GM12878 (cell line): Measurements from ENCODE around the gene IL17RC.

Source experiments
- BACH1 ChIP-seq: fragments of 450-650 bp; IDR thresholded peaks from 2 replicates; pipeline ENCODE4 v1.6.1; 2017; ENCODE audit warnings: mild to moderate bottlenecking, borderline replicate concordance
- CHD2 ChIP-seq: IDR thresholded peaks from 2 replicates; pipeline ENCODE4 v1.6.1; 2011; ENCODE audit warnings: low read depth, low read length, improper control_type of control experiment, borderline replicate concordance
- ETV6 ChIP-seq, 2 experiments: fragments of 450-650 bp in 1 of 2; IDR thresholded peaks in 1 of 2; conservative IDR thresholded peaks in 1 of 2; 2 replicates each; pipeline ENCODE4 v1.6.1; 2014; ENCODE audit warnings: antibody characterized with exemption in 1 of 2, borderline replicate concordance in 1 of 2, low read depth in 1 of 2, mild to moderate bottlenecking in 1 of 2, moderate library complexity in 1 of 2
- HCFC1 ChIP-seq: fragments of 150-350 bp; IDR thresholded peaks from 2 replicates; pipeline ENCODE4 v1.6.1; 2014; ENCODE audit warnings: low read length
- JUND ChIP-seq: IDR thresholded peaks from 2 replicates; pipeline ENCODE4 v1.6.1; 2012; ENCODE audit warnings: low read depth, mild to moderate bottlenecking, low read length, improper control_type of control experiment, moderate library complexity
- NFXL1 ChIP-seq: fragments of 450-650 bp; IDR thresholded peaks from 2 replicates; pipeline ENCODE4 v1.6.1; 2017; ENCODE audit warnings: antibody characterized with exemption, mild to moderate bottlenecking, borderline replicate concordance
- POLR2AphosphoS5 ChIP-seq: IDR thresholded peaks from 2 replicates; pipeline ENCODE4 v1.6.1; 2011; ENCODE audit warnings: mild to moderate bottlenecking, low read length, inconsistent platforms
- RAD21 ChIP-seq: IDR thresholded peaks from 2 replicates; pipeline ENCODE4 v1.6.1; 2011; ENCODE audit warnings: mild to moderate bottlenecking, low read depth, low read length, moderate library complexity; ENCODE audit not compliant: insufficient read depth
- ZNF274 ChIP-seq: IDR thresholded peaks from one replicate; pipeline ENCODE4 v1.8.0; 2011; ENCODE audit not compliant: insufficient read length, insufficient read depth
- ZZZ3 ChIP-seq: IDR thresholded peaks from 2 replicates; pipeline ENCODE4 v1.6.1; 2011; ENCODE audit warnings: low read depth; ENCODE audit not compliant: control insufficient read depth, insufficient read length
- TF ChIP-seq, protein P1 (sequence below), 3 experiments: IDR thresholded peaks in 2 of 3; conservative IDR thresholded peaks in 1 of 3; 2 replicates each; pipeline ENCODE4 v1.5.1; 2011; ENCODE audit warnings: low read depth in 3 of 3, low read length in 3 of 3, mild to moderate bottlenecking in 3 of 3, control low read depth in 2 of 3, moderate library complexity in 2 of 3, inconsistent platforms in 1 of 3, mixed read lengths in 1 of 3; ENCODE audit not compliant: control insufficient read depth in 2 of 3, insufficient read depth in 1 of 3; ENCODE audit errors: extremely low read depth in 1 of 3

GRCh38 chr3:9948586-9948985 lies 31.7 kb downstream of the IL17RC start:
- TF ChIP-seq JUND: no peak
- TF ChIP-seq POLR2AphosphoS5: no peak
- no peak for TF ChIP-seq ZZZ3
- no peak for TF ChIP-seq BACH1
- TF ChIP-seq HCFC1: no peak
- TF ChIP-seq, protein P1, sequence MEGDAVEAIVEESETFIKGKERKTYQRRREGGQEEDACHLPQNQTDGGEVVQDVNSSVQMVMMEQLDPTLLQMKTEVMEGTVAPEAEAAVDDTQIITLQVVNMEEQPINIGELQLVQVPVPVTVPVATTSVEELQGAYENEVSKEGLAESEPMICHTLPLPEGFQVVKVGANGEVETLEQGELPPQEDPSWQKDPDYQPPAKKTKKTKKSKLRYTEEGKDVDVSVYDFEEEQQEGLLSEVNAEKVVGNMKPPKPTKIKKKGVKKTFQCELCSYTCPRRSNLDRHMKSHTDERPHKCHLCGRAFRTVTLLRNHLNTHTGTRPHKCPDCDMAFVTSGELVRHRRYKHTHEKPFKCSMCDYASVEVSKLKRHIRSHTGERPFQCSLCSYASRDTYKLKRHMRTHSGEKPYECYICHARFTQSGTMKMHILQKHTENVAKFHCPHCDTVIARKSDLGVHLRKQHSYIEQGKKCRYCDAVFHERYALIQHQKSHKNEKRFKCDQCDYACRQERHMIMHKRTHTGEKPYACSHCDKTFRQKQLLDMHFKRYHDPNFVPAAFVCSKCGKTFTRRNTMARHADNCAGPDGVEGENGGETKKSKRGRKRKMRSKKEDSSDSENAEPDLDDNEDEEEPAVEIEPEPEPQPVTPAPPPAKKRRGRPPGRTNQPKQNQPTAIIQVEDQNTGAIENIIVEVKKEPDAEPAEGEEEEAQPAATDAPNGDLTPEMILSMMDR (IDR thresholded peaks at IDR 0.05 in 2 of 3, conservative IDR thresholded peaks at IDR 0.05 in 1 of 3; ENCODE audit: control insufficient read depth in 2 of 3, extremely low read depth in 1 of 3, insufficient read depth in 1 of 3, low read depth in 3 of 3, low read length in 3 of 3): no peak
- no peak for TF ChIP-seq ETV6 (conservative IDR thresholded peaks at IDR 0.05 in 1 of 2, IDR thresholded peaks at IDR 0.05 in 1 of 2; ENCODE audit: borderline replicate concordance in 1 of 2, low read depth in 1 of 2)
- no peak for TF ChIP-seq RAD21
- TF ChIP-seq NFXL1: no peak
- TF ChIP-seq CHD2: no peak
- TF ChIP-seq ZNF274: no peak
